ENCODE measurements around the gene FAM124A.
"Not testable (repeated sequence)": the region's sequence is repeated elsewhere in the genome, so short reads cannot be mapped to it uniquely, and the experiment has no call there.

FAM124A gene

GRCh38 chr13:51271528-51272085 is 49.4 kb downstream of the FAM124A start:
- DNase-seq, result no peak

- DNase-seq, result no peak
Observed at GRCh38 chr13:51275101-51275500, 52.9 kb downstream of the FAM124A start.

- no peak for DNase-seq
Observed at GRCh38 chr13:51276636-51277035, 54.4 kb downstream of the FAM124A start.

GRCh38 chr13:51277928-51278327 is 55.7 kb downstream of the FAM124A start:
- DNase-seq, result no peak

- DNase-seq, result no peak
Observed at GRCh38 chr13:51278426-51279130, 56.4 kb downstream of the FAM124A start.

- DNase-seq, result no peak
Observed at GRCh38 chr13:51280379-51280940, 58.3 kb downstream of the FAM124A start.

GRCh38 chr13:51282322-51282721 is 60.1 kb downstream of the FAM124A start:
- DNase-seq, result no peak

GRCh38 chr13:51282923-51283322 is 60.7 kb downstream of the FAM124A start:
- DNase-seq, result not testable (repeated sequence)

GRCh38 chr13:51283371-51283770 is 61.2 kb downstream of the FAM124A start:
- no peak for DNase-seq

- no peak for DNase-seq
Observed at GRCh38 chr13:51284339-51284738, 62.1 kb downstream of the FAM124A start.

GRCh38 chr13:51286135-51287002 is 64.2 kb downstream of the FAM124A start:
- DNase-seq, result no peak

- DNase-seq, result no peak
Observed at GRCh38 chr13:51287758-51288157, 65.6 kb downstream of the FAM124A start.

- DNase-seq, result not testable (repeated sequence)
Observed at GRCh38 chr13:51288254-51288653, 66.1 kb downstream of the FAM124A start.

GRCh38 chr13:51291341-51291740 is 69.1 kb downstream of the FAM124A start:
- no peak for DNase-seq

- no peak for DNase-seq
Observed at GRCh38 chr13:51292000-51292565, 69.9 kb downstream of the FAM124A start.

GRCh38 chr13:51297556-51297955 is 75.4 kb downstream of the FAM124A start:
- DNase-seq, result no peak

- no peak for DNase-seq
Observed at GRCh38 chr13:51298812-51299211, 76.6 kb downstream of the FAM124A start.

GRCh38 chr13:51303063-51303552 is 80.9 kb downstream of the FAM124A start:
- no peak for DNase-seq

GRCh38 chr13:51303882-51304281 is 81.7 kb downstream of the FAM124A start:
- DNase-seq, result no peak

- no peak for DNase-seq
Observed at GRCh38 chr13:51305271-51305967, 83.2 kb downstream of the FAM124A start.

GRCh38 chr13:51308781-51309180 is 86.6 kb downstream of the FAM124A start:
- no peak for DNase-seq

GRCh38 chr13:51311231-51311630 is 89.0 kb downstream of the FAM124A start:
- no peak for DNase-seq

All from GOT3 (cell line).